HL-60 (cell line): ENCODE results near the gene DAAM1.

Experiments
- DNase-seq, 2 experiments: peaks; one replicate each; pipeline ENCODE4 v3.0.0-alpha.2; 2010 to 2020; ENCODE audit warnings: low read depth in 1 of 2, low spot score in 1 of 2
- H3K27ac ChIP-seq: fragments of 250-450 bp; sonication (Bioruptor Pico); replicated peaks from 2 replicates; pipeline ENCODE4 v1.5.1; 2020; ENCODE audit warnings: mild to moderate bottlenecking, moderate library complexity
- H3K27me3 ChIP-seq: fragments of 250-450 bp; sonication (Bioruptor Pico); 2 replicates; pipeline ENCODE4 v1.5.1; 2021; ENCODE audit warnings: mild to moderate bottlenecking, moderate library complexity; ENCODE audit not compliant: insufficient read depth, poor library complexity, severe bottlenecking
- H3K4me3 ChIP-seq: replicated peaks from 2 replicates; pipeline ENCODE4 v1.5.1; 2011; ENCODE audit warnings: mild to moderate bottlenecking, control low read depth, low read length; ENCODE audit not compliant: insufficient read depth
- GABPA ChIP-seq: IDR thresholded peaks from 2 replicates; pipeline ENCODE4 v1.6.1; 2012; ENCODE audit warnings: low read depth
- POLR2AphosphoS5 ChIP-seq: IDR thresholded peaks from 2 replicates; pipeline ENCODE4 v1.6.1; 2012; ENCODE audit warnings: low read depth
- SPI1 ChIP-seq: IDR thresholded peaks from 2 replicates; pipeline ENCODE4 v1.6.1; 2012; ENCODE audit warnings: low read depth, mild to moderate bottlenecking, borderline replicate concordance
- TF ChIP-seq, protein P1 (sequence below): IDR thresholded peaks from 2 replicates; pipeline ENCODE4 v1.6.1; 2012; ENCODE audit warnings: low read depth; ENCODE audit not compliant: insufficient replicate concordance
- TF ChIP-seq, protein P2 (sequence below): IDR thresholded peaks from one replicate; pipeline ENCODE4 v1.5.1; 2011; ENCODE audit warnings: low read length, control low read depth, inconsistent platforms; ENCODE audit not compliant: insufficient read depth

Gene DAAM1

DNA sequence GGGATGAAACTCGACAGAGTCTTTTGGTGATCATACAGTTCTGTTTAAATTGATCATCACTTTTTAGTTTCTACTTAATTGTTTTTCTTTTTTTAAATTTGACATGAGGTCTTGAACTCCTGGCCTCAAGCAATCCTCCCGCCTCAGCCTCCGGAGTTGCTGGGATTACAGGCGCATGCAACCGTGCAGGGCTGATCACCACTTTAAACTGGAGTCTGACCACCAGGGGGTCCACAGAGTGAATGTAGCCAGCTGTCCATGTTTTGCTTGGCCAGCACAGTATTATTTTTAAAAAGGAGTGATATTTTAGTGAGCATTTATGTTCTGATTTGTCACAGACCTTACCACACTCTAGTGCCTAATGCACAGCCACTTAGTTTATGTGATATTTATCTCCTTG is 10.7 kb downstream of the DAAM1 start:
- H3K27ac ChIP-seq = no peak overlapping the region
- no peak overlapping the region for H3K4me3 ChIP-seq
- H3K27me3 ChIP-seq = no peaks in the 10 kb centered on the region
- DNase-seq = no peak
- TF ChIP-seq, protein P1, sequence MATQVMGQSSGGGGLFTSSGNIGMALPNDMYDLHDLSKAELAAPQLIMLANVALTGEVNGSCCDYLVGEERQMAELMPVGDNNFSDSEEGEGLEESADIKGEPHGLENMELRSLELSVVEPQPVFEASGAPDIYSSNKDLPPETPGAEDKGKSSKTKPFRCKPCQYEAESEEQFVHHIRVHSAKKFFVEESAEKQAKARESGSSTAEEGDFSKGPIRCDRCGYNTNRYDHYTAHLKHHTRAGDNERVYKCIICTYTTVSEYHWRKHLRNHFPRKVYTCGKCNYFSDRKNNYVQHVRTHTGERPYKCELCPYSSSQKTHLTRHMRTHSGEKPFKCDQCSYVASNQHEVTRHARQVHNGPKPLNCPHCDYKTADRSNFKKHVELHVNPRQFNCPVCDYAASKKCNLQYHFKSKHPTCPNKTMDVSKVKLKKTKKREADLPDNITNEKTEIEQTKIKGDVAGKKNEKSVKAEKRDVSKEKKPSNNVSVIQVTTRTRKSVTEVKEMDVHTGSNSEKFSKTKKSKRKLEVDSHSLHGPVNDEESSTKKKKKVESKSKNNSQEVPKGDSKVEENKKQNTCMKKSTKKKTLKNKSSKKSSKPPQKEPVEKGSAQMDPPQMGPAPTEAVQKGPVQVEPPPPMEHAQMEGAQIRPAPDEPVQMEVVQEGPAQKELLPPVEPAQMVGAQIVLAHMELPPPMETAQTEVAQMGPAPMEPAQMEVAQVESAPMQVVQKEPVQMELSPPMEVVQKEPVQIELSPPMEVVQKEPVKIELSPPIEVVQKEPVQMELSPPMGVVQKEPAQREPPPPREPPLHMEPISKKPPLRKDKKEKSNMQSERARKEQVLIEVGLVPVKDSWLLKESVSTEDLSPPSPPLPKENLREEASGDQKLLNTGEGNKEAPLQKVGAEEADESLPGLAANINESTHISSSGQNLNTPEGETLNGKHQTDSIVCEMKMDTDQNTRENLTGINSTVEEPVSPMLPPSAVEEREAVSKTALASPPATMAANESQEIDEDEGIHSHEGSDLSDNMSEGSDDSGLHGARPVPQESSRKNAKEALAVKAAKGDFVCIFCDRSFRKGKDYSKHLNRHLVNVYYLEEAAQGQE = no peak
- no peak for TF ChIP-seq SPI1
- no peak for TF ChIP-seq POLR2AphosphoS5
- TF ChIP-seq, protein P2, sequence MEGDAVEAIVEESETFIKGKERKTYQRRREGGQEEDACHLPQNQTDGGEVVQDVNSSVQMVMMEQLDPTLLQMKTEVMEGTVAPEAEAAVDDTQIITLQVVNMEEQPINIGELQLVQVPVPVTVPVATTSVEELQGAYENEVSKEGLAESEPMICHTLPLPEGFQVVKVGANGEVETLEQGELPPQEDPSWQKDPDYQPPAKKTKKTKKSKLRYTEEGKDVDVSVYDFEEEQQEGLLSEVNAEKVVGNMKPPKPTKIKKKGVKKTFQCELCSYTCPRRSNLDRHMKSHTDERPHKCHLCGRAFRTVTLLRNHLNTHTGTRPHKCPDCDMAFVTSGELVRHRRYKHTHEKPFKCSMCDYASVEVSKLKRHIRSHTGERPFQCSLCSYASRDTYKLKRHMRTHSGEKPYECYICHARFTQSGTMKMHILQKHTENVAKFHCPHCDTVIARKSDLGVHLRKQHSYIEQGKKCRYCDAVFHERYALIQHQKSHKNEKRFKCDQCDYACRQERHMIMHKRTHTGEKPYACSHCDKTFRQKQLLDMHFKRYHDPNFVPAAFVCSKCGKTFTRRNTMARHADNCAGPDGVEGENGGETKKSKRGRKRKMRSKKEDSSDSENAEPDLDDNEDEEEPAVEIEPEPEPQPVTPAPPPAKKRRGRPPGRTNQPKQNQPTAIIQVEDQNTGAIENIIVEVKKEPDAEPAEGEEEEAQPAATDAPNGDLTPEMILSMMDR = no peak
- no peak for TF ChIP-seq GABPA

DNA sequence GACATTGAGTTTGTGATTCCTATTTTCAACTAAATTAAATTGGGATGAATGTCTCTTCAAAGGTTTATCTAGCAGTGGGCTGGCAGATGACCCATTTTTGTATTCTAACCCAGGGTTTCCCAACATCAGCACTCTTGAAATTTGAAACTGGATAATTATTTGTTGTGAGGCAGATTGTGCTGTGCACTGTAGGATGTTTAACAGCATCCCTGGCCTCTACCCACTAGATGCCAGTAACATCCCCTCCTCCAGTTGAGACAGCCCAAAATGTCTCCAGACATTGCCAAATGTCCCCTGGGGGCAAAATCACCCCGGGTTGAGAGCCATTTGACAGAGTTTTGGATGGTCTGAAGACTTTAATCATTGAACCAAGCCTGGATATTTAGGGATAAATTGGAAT is 11.1 kb downstream of the DAAM1 start:
- no peak for DNase-seq
- Histone ChIP-seq H3K27ac (no peak overlapping the region), H3K27me3 (no peaks in the 10 kb centered on the region), H3K4me3 (no peak overlapping the region)
- TF ChIP-seq GABPA (no peak), POLR2AphosphoS5 (no peak), SPI1 (no peak)
- TF ChIP-seq, protein P2 = no peak
- TF ChIP-seq, protein P1 = no peak

DNA sequence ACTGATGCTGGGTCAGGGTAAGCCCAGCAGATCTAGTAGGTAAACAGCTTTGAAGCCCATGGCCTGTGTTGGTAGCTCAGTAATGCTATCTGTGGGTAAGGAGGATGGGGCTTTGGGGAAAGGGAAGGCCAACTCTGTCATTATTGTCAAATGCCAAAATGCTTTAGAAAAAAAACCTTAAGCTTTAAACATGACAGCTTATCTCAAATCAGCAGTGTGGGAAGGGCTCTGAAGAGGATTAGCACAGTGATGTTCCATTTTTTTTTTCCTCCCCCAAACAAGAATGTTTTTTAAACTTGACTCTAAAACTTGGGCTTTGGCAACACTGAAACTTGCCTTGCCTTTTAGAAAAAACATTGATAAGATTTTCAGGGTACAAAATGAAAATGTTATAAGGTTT is 11.7 kb downstream of the DAAM1 start:
- TF ChIP-seq, protein P1 = no peak
- no peak for TF ChIP-seq GABPA
- TF ChIP-seq, protein P2 = no peak
- TF ChIP-seq SPI1 = no peak
- TF ChIP-seq POLR2AphosphoS5 = no peak
- DNase-seq = no peak
- Histone ChIP-seq H3K27ac (no peak overlapping the region), H3K27me3 (no peaks in the 10 kb centered on the region), H3K4me3 (no peak overlapping the region)
